ENCODE results near the gene ZNF488.
A peak's percentile ranks its signal among the peaks of the same experiment; 100 is the strongest.

Gene ZNF488

DNA sequence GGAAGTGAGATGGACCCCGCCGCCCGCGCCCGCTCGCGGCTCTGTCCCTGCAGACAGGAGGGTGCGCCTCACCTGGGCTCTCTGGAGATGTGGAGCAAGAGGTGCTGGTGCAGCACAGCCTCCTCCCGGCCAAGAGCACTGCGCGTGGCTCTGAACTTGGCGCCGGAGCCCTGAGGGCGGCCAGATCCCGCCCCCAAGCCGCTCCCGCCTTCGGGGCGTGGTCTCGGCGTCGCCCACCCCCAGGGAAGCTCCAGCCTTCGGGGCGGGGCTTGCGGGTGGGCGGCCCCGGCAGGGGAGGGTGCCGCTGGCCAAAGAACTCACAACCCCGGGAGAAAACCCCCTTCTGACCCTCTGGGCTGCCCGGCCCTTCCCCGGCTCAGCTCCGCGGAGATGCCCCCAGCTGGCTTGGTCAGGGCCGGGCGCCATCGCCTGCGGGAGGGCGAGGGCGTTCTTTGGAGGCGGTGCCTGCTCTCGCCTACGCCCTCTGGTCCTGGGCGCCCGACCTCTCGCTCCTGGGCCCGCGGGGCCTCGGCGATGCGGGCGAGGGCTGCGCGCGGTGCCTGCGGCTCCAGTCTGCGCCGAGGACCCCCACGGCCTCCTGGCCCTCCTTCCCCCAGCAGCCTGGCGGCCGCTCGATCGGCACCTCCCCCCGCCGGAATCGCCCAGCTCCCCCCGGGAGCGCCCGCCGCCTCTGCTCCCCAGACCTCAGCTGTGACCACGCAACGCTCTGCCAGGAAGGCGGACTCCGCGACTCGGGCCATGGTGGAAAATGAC, at the start of gene ZNF488:
Gene ZNF488 (minus strand): TSS at position 146 of the 774 bp plus-strand sequence. CDS start 15,464 bp downstream, outside the sequence.
- peak; percentile 88 for DNase-seq

- DNase-seq: peak; percentile 50
Measured at GRCh38 chr10:47425813-47426419, 41.8 kb upstream of the ZNF488 start.

GRCh38 chr10:47424231-47424630, 40.1 kb upstream of the ZNF488 start:
- DNase-seq: no peak

- no peak for DNase-seq
Measured at GRCh38 chr10:47423476-47423875, 39.4 kb upstream of the ZNF488 start.

DNA sequence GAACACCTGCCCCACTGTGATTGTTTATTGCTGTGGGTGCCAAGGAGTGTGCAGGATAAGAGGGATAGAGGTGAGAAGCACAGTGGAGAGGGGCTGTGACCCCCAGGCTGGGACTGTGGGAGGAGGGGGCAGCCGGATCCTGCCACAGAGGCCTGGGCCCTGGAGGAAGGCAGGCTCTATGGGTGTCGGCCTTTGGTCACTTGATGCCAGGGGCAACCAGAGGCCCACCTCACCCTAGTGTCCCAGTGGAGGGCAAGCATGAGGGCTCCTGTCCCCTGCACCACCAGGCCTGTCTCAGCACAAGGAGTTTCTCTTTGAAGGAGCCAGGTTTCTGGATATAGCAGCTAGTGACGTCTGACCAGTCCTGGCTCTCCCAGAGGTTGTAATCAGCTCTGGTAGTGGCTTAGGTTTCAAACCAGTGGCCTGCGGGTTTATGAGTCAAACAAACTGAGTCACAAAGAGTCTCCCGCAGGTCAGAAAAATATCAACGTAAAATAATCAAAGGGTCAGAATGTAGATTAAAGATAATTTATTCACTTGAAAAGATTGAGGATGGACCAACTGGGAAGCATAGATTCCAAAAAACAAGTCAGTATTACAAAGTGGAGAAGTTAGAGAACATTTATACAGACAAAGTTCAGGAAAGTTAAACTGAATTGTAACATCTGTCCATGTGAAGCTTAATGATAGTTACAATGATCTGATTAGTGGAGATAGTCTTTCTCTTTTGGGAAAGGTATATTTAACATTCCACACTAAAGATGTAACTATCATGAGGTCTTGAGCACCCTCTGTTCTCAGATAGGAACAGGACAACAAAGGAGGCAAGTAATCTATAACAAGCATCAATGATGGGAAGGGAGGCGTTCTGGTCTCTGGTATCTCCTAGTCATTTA, 37.2 kb upstream of the ZNF488 start:
- peak; percentile 39 for DNase-seq

DNA sequence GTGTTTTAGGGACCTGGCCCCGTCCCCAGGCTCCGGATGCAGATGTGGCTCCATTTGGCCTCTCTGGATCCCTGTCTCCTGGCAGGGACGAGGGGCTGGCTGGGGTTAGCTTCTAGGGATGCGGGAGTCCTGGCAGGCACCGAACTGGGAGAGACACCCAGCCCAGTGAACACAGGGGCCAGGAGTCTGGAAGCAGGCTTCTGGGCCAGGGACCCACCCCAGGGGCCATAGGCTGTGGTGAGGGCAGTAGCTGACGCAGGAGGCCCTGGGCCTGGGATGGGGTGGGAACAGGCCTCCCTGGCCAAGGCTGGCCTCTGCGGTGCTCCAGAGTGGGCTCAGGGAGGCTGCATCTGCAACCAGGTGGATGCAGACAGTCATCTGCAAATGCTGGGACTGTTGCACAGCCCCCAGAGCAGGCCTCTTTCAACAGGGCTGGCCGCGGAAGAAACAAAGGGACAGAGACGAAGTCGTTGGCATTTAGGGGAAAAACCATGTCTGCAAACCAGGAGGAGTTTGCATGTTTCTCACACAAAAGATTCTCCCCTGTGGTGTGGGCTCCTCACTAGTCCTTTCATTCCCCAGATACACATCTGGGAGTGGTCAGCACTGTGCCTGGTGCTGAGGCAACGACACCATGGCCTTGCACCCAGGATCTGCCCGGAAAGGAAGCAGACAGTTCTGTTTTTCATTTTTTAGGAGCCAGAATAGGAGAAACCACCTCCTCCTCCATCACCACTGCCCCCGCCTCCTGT, 36.4 kb upstream of the ZNF488 start:
- DNase-seq: peak; percentile 50

- DNase-seq: peak; percentile 37
Measured at GRCh38 chr10:47419421-47419820, 35.3 kb upstream of the ZNF488 start.

DNA sequence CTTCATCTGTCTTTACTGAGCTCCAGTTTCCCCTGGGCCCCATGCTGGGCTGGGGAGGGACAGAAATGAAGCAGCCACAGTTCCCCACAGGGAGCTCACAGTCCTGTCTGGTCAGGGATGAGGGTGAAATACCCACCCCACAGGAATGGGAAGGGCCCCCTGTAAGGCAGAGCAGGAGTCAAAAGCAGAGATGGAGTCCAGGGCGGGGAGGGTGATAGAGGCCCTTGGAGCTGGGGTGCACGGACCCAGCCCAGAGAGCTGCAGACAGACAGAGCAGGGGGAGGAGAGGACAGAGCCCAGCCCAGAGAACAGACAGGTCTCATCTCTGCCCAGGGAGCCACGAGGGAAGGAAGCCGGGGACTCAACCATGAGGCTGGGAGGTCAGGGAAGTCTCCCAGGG, 34.9 kb upstream of the ZNF488 start:
- no peak for DNase-seq

DNA sequence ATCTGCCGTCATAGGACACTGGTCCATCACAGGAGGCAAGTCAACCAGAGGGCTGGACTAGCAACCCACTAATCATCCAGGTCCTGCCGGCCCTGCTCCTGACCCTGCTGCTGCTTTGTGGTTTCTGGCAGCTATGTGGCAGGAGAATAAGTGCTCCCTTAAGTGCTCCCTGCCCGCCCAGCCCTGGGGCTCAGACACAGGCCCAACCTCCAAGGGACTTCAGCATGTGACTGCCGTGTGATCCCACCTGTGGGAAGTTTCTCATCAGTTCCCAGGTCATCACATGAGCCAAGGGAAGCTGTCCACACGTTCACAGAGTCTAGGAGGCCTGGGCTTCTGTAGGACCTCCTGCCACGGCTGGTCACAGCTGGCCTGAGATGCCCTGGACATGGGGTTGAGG, 34.2 kb upstream of the ZNF488 start:
- peak; percentile 38 for DNase-seq

DNA sequence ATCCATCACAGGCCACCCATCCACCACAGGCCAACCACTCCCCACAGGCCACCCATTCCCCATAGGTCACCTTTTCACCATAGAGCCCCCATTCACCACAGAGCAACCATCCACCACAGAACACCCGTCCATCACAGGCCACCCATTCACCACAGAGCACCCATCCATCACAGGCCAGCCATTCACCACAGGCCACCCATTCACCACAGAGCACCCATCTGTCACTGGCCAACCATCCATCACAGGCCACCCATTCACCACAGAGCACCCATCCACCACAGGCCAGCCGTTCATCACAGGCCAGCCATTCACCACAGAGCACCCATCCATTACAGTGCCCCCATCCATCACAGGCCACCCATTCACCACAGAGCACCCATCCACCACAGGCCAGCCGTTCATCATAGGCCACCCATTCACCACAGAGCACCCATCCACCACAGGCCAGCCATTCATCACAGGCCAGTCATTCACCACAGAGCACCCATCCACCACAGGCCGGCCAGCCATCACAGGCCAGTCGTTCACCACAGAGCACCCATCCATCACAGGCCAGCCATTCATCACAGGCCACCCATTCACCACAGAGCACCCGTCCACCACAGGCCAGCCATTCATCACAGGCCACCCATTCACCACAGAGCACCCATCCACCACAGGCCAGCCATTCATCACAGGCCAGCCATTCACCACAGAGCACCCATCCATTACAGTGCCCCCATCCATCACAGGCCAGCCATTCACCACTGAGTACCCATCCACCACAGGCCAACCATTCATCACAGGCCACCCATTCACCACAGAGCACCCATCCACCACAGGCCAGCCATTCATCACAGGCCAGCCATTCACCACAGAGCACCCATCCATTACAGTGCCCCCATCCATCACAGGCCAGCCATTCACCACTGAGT, 32.5 kb upstream of the ZNF488 start:
- peak; percentile 28 for DNase-seq

GRCh38 chr10:47415520-47416304, 31.6 kb upstream of the ZNF488 start:
- peak; percentile 38 for DNase-seq

DNA sequence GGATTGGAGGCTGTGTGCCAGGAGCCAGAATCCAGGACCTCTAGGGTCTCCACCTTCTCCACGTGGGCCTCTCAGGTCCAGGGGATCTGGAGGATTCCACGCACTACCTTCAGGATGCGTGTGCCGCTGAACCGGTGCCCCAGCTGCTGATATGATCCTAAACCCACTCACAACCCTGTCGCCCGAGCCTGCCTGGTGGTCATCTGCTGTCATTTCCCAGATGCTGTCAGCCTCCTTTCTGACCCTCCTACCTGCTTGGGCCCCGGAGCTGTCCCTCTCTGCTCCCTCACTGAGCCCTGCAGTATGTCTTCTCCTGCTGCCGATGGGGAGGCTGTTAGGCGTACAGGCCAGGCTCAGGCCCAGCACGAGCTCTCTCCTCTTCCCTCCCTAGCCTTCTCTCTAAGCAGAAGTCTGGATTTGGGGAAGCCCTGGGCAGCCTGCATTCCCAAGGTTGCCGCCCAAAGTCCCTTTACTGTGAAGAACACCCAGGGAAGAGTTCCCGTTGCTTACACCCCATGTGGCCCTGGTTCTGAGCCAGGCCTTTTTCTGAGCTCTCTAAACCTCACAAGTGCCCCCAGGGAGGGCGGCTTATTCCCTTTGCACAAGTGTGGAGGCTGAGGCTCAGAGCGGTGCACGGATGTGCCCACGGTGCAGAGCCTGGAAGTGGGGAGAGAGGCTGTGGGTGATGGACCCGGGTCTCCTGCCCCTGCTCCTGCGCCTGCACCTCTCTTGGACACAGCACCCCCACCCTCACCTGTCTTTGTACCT, 30.8 kb upstream of the ZNF488 start:
- DNase-seq: peak; percentile 55

GRCh38 chr10:47414227-47414592, 30.1 kb upstream of the ZNF488 start:
- peak; percentile 55 for DNase-seq

DNA sequence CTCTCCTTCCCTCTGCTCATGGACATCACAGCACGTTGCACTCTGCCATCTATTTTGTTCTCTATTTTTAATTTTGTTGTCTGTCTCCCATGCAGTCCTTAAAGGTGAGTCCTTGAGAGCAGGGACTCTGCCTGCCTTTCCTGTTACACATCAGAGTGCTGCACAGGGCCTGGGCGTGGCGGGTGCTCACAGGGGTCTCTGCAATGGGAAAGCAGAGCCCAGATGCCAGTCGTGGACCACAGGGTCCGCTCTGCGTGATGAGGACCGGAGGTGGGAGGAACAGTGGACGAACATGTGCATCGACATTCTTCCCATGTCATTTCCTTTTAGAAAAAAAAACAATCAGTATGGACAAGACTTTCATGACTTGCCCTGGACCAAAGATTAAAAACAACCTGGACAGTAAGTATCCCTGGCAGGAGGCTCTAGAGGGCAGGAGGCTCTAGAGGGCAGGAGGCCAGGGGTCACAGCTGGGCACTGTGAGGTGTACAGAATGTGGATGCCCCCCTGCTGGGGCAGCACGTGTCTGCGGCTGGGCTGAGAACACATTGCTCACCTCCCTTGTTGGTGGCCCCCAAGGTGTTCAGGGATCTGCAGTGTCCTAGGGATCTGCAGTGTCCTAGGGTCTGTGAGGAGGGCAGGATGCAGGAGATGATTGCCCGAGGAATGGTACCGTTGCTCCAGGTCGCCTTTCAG, 29.6 kb upstream of the ZNF488 start:
- peak; percentile 57 for DNase-seq

DNA sequence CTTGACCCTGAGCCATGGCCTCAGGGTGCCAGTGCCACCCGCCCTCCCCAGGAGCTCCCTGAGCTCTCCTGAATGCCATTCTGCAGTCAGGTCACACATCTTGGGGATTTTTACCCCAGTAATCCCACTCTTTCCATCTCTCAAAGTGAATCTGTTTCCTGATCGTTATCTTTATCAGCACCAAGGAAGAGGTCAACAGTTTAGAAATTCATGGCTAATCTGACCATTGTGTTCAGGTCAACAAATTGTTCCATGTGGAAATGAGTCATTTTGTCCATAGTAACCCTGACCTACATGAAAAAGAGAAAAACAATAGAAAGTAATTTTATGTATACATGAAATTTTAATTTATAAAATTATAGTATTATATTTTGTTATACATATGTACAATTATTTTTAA, 28.8 kb upstream of the ZNF488 start:
- DNase-seq: no peak

DNA sequence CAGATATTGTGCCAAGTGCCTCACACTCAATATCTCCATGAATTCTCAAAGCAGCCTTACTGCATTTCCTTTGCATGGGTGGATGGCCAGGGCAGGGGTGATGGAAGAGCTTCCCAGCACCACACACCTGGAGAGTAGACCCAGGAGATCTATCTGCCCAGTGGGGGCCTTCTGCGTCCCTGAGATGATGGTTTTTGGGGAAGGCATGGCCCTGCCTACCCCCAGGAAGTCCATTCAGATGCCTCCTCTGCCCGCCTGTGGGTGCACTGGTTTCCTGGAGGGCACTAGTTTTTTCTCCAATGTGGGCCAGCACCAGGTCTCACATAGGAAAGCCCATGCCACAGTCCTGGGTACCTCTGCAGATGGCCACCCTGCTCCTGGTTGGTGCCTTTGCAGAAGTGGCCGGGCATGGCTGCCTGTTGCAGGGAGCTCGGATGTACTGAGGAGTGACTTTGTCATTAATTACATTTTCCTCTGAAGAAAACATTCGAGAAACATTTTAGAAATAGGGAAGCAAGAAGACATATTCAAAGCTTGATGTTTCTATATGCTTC, 28.2 kb upstream of the ZNF488 start:
- peak; percentile 50 for DNase-seq

DNA sequence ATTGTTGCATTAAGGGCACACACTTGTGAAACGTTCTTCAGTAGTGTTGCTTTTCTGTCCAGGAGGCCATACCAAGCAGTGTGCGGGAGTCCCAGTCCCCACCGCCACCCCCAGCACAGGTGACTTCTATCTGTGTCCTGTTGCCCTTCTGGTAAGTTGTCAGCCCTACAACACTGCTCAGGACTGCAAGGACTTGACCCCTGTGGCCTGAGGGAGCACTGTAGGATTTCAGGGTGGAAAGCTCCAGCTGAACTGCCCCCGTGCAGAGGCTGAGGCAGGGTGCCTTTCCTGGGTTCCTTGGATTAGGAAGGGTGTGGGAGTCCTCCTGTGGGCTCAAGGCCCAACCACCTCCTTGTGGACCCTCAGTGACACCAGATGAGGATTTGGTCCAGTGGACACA, 26.8 kb upstream of the ZNF488 start:
- no peak for DNase-seq

DNA sequence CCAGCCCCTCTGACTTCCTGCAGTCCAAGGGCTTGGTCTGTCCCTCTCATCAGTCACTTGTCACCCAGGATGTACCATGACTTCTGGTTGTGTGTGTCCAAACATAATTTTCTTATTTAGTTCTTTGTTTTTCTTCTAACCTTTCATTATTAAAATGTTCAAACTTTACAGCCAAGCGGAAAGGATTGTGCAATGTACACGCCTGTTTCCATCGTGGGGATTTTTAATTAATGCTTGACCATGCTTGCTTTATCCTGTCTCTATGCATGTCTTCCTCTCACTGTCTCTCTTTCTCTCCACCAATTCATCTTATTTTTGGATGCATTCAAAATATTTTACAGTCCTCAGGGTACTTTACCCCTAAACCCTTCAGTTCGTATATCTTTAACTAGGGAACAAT, 26.2 kb upstream of the ZNF488 start:
- no peak for DNase-seq

- peak; percentile 62 for DNase-seq
Measured at GRCh38 chr10:47409866-47410256, 25.8 kb upstream of the ZNF488 start.
